SIG-M5 treated with dmso at 0.1 percent for 504 hours (cell line): Measurements from ENCODE around the gene SPECC1.
"Not testable (repeated sequence)": the region's sequence is repeated elsewhere in the genome, so short reads cannot be mapped to it uniquely, and the experiment has no call there.

Source experiments
- DNase-seq: peaks from one replicate; lab custom pipeline; 2025; ENCODE audit not compliant: unreplicated experiment; lab: John Stamatoyannopoulos, UW

Gene SPECC1

DNA sequence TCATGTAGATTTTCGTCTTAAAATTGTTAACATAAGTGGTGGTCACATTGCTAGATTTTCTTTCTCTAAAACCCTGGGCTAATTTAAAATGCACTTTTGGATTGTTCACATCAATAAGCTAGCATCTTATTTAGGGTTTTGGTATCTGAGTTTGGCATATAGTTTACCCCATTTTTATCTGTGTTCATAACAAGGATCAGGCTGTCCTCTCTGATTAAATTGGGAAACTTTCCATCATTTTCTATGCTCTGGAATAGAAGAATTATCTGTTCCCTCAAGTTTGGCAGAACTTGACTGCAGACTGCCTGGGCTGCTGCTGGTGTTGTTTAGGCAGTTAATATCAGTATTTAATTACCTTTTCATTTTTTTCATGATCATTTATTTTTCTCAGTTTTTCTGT is 1.8 kb downstream of the SPECC1 start:
- DNase-seq, result no peak

DNA sequence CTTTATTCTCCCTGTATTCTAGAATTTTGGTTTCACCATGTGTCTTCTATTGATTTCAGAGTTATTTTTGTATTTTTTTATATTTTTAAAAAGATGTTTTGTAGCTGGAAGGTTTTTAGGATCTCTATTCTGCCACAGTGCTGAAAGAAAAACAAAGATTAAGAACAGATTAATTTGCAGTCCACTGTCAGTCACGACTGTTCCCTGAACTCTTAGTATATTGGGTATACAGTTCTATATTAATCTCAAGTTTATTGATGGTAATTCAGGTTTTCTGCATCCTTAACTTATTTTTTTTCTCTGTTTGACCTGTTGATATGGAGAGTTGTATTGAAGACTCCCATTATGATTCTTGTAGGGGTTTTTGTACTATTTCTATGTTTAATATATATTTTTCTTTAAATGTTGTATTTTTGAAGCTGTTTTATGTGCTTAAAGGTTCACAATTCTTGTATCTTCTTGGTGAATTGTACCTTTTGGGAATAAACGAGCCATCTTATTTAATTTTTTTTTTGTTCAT is 2.9 kb downstream of the SPECC1 start:
- no peak for DNase-seq

- not testable (repeated sequence) for DNase-seq
Measured at GRCh38 chr17:20016475-20016992, 7.4 kb downstream of the SPECC1 start.

DNA sequence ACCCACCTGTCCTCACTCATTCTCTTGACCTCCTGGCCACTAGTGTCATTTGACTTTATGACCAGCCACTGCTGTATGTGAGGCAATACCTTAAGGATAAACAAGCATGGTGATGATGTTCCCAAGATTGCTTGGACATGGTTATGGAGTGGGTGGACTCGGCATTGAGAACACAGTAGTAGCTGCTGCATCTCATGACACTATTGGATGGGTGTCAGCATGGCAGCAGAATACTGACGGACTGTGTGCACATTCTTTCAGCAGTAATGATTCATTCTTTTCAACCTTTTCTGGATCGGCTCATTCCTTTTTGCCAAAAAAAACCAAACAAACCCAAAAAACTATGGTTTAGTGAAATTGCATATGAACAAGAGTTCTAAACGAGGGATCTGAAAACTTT is 13.5 kb downstream of the SPECC1 start:
- no peak for DNase-seq

DNA sequence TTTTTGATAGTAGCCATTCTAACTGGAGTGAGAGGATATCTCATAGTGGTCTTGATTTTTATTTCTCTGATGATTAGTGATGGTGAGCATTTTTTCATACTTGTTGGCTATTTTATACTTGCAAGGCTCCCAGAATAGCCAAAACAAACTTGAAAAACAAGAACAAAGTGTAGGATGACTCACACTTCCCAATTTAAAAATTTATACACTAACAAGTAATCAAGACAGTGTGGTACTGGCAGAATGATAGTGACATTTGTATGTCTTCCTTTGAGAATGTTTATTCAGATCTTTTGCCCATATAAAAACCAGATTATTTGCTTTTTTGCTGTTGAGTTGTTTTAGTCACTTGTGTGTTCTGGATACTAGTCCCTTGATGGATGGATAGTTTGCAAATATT is 17.8 kb downstream of the SPECC1 start:
- peak; percentile 6 for DNase-seq

GRCh38 chr17:20028443-20028842 is 19.3 kb downstream of the SPECC1 start:
- DNase-seq, result peak; percentile 70

DNA sequence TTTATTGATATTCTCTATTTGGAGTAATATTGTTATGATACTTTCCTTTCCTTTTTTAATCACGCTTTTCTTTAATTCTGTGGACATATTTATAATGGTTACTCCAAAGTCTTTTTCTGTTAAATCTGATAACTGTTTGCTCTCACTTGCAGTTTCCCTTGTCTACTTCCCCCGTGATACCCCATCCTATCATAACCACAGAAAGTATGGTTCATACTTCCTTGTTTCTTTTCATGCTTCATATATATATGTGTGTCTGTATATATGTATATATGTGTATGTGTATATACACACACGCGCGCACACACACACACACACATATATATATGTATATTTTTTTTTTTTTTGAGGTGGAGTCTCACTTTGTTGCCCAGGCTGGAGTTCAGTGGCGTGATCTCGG is 23.5 kb downstream of the SPECC1 start:
- peak; percentile 32 for DNase-seq

DNA sequence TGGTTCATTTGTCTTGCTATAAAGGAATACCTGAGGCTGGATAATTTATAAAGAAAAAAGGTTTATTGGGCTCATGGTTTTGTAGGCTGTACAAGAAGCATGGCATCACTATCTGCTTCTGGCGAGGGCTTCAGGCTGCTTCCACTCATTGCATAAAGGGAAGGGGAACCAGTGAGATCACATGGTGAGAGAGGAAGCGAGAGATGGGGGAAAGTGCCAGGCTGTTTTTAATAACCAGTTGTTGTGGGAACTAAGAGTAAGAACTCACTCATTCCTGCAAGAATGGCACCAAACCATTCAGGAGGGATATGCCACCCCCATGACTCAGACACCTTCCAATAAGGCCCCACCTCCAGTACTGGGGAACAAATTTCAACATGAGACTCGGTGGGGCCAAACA is 24.3 kb downstream of the SPECC1 start:
- DNase-seq, result peak; percentile 17

DNA sequence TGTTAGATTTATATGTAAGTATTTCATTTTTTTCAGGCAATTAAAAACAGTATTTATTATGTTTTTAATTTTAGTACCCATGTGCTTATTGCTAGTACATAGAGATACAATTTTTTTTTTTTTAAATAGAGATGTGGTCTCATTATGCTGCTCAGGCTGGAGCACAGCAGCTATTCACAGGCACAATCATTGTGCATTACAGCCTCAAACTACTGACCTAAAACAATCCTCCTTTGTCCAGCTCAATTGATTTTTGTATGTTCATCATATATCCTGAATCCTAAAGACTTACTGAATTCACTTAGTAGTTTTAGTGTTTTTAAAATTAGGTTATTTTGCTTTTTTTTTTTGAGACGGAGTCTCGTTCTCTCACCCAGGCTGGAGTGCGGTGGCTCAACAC is 26.3 kb downstream of the SPECC1 start:
- no peak for DNase-seq

DNA sequence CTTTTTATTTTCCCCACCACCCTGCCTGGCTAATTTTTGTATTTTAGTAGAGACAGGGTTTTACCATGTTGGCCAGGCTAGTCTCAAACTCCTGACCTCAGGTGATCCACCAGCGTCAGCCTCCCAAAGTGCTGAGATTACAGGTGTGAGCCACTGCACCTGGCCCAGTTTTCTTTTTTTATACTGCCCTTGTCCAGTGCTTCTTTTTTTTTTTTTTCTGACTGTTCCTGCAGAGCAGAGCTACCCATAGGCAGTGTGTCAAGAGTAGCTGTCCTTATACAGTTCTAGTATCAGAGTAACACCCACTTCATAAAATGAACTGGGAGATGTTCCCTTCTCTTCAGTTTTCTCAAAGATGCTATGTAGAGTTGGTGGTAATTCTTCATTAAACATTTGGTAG is 28.1 kb downstream of the SPECC1 start:
- not testable (repeated sequence) for DNase-seq

- no peak for DNase-seq
Measured at GRCh38 chr17:20039037-20039436, 29.9 kb downstream of the SPECC1 start.

DNA sequence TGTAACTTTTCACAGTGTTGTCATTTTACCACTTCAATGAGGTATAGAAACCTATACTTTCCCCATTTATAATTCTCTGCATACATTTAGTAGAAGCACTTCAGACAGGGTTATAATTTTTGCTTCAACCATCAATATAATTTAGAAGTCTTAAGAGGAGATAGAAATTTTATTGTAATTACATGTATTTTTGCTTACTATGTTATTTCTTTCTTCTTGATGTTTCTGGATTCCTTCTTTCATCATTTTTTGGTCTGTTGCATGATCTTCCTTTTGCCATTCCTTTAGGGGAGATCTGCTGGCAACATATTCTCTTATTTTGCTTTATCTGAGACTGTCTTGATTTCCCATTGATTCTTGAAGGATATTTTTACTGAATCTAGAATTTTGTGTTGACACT is 31.1 kb downstream of the SPECC1 start:
- DNase-seq, result no peak

GRCh38 chr17:20043021-20043420 is 33.9 kb downstream of the SPECC1 start:
- no peak for DNase-seq

GRCh38 chr17:20045476-20045875 is 36.3 kb downstream of the SPECC1 start:
- no peak for DNase-seq

DNA sequence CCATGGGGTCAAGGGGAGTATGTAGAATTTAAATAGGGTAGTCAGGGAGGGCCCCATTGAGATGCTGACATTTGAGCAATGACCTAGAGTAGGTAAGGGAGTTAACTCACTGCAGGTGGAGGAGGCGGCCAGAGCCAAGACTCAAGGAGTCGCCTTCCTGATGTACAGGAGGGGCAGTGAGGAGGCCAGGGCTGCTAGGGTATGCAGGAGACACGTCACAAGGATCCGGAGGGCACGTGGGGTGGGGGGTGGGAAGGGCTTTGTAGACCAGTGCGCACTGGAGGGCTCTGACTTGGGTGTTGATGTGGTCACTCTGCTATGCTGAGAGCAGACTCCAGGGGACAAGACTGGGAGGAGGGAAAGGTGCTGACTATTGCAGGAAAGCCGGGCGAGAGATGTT is 37.5 kb downstream of the SPECC1 start:
- DNase-seq, result no peak

DNA sequence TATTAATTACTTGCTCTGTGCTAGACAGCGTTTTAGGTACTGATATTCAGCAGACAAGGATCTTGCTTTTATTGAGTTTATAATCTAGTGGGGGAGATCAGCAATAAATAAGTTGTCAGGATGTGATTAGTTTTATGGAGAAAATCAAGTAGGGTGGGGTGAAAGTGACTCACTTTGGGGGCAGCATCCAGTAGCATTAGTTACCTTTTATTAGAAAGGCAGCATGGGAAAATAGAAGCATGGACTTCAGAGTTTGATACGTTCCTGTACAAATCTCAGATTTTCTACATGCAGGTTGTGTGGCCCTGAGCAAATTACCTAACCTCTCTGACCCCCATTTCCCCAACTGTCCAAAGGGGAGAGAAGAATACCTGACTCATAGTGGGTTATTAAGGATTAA is 42.5 kb downstream of the SPECC1 start:
- no peak for DNase-seq

GRCh38 chr17:20053361-20053964 is 44.3 kb downstream of the SPECC1 start:
- DNase-seq, result peak; percentile 10

DNA sequence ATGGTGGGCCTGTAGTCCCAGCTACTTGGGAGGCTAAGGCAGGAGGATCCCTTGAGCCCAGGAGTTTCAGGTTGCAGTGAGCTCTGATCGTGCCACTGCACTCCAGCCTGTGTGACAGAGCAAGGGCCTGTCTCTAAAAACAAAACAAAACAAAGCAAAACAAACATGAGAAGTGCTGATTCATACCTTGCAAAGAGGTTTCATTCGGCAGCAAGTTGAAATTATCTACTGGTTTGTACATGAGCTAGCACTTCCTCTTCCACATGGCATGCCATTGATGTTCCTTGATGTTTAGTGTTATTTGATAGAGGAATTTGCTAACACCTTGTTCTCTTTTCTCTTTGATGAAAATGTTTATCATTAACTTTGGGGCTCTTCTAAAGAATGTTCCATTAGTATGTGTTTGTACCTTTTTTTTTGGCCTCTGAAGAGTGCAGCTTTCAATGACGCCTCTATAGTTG is 50.6 kb downstream of the SPECC1 start:
- peak; percentile 45 for DNase-seq

DNA sequence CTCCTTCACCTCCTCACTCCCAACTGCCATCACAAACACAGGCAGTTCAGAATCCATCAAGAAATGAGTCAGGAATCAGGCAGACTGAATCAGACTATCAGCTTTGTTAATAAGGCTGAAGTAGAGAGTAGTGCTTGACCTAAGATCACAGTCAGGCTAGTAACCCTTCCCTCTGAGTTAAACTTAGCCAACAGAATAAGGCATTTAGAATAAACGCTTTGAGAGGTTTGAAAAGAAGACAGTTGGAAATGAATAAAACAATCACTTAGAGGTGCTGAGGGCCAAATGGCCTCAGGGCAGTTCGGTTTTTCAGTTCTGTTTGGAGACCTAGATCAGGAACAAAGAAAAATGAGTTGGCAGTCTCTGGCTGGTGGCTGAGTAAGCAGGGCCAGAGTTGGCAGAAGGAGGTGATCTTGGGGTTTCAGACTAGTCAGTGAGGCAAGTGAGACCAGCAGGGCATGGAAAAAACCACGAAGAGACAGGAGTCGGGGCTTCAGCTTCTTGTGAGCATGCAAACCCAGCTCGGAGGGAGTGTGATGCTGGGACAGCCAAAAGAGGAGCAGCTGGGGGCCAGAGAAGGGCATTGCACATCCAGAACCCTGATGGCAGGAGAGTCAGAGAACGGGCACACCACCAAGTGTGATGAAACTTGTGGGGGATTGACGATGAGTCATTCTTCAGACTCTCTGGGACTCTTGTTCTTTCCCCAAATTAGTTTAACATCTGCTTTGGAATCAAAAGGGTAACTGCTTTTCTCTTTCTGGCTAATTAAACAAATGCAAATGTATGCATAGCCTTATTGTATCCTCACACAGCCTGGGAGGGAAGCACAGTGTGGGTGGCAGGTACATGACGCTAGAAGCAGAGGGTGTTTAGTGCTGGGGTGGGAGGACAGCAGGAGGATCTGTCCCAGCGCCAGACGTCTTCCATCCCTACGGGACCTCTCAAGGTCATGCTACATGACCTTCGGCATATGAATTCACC is 54.8 kb downstream of the SPECC1 start:
- DNase-seq, result peak; percentile 99

GRCh38 chr17:20066253-20066652 is 57.1 kb downstream of the SPECC1 start:
- DNase-seq, result no peak

DNA sequence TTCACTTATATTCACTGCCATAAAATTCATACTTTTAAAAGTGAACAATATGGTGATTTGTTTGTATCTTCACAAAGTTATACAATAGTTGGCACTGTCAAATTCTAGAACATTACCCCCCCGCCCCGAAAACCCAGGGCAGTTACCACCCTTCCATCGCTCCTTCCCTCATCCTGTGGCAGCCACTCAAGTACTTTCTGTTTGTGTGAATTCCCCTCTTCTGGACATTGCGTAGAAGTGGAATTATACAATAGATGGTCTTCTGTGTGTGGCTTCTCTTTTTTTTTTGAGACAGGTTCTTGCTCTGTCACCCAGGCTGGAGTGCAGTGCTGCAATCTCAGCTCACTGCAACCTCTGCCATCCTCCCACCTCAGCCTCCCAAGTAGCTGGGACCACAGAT is 58.6 kb downstream of the SPECC1 start:
- no peak for DNase-seq

DNA sequence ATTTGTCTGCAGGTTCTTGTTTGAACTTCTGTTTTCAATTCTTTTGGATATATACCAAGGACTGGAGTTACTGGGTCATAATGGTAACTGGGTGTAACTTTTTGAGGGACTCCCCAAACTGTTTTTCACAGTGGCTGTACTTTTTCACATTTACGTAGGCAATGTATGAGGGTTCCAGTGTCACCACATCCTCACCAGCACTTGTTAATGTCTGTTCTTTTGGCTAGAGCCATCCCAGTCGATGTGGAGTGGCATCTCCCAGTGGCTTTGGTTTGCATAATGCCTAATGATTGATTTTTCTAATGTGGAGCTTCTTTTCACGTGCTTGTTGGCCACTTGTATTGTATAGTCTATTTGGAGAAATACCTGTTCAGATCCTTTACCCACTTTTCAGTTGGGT is 59.3 kb downstream of the SPECC1 start:
- DNase-seq, result no peak
